ENCODE measurements around the gene GABRG3. TPM values are rescaled to one million over a fixed set of nuclear protein-coding genes. Genes with fewer than 3 reads are reported as not detected.

Gene GABRG3
- total RNA-seq (2014; rRNA removed; shearing (Covaris generic)) = 2.0 and 3.4 TPM in 2 replicates

GRCh38 chr15:26970712-26971210 lies at the start of gene GABRG3:
Gene GABRG3 (plus strand): TSS chr15:26971181.
- DNase-seq (ENCODE audit: low spot score) = no peak

GRCh38 chr15:26921433-26921832 lies 49.5 kb upstream of the GABRG3 start:
- DNase-seq (ENCODE audit: low spot score) = no peak
- in situ Hi-C loops (cut with HindIII; ENCODE audit: low sequenced_read_pairs) = no loop called here

More at GRCh38 chr15:26970712-26971210, at the start of gene GABRG3:
- in situ Hi-C loops (cut with HindIII; ENCODE audit: low sequenced_read_pairs) = no loop called here

GRCh38 chr15:26926081-26926480 lies 44.9 kb upstream of the GABRG3 start:
- in situ Hi-C loops (cut with HindIII; ENCODE audit: low sequenced_read_pairs) = no loop called here
- DNase-seq (ENCODE audit: low spot score) = no peak

GRCh38 chr15:26928051-26928450 lies 42.9 kb upstream of the GABRG3 start:
- in situ Hi-C loops (cut with HindIII; ENCODE audit: low sequenced_read_pairs) = no loop called here
- DNase-seq (ENCODE audit: low spot score) = no peak

GRCh38 chr15:26929588-26929987 lies 41.4 kb upstream of the GABRG3 start:
- in situ Hi-C loops (cut with HindIII; ENCODE audit: low sequenced_read_pairs) = no loop called here
- no peak for DNase-seq (ENCODE audit: low spot score)

GRCh38 chr15:26934848-26935247 lies 36.1 kb upstream of the GABRG3 start:
- DNase-seq (ENCODE audit: low spot score) = no peak
- in situ Hi-C loops (cut with HindIII; ENCODE audit: low sequenced_read_pairs) = no loop called here

GRCh38 chr15:26935322-26935721 lies 35.7 kb upstream of the GABRG3 start:
- DNase-seq (ENCODE audit: low spot score) = no peak
- in situ Hi-C loops (cut with HindIII; ENCODE audit: low sequenced_read_pairs) = no loop called here

GRCh38 chr15:26936502-26936901 lies 34.5 kb upstream of the GABRG3 start:
- in situ Hi-C loops (cut with HindIII; ENCODE audit: low sequenced_read_pairs) = no loop called here
- no peak for DNase-seq (ENCODE audit: low spot score)

GRCh38 chr15:26937134-26937533 lies 33.8 kb upstream of the GABRG3 start:
- in situ Hi-C loops (cut with HindIII; ENCODE audit: low sequenced_read_pairs) = no loop called here
- DNase-seq (ENCODE audit: low spot score) = no peak

GRCh38 chr15:26939398-26939797 lies 31.6 kb upstream of the GABRG3 start:
- in situ Hi-C loops (cut with HindIII; ENCODE audit: low sequenced_read_pairs) = no loop called here
- no peak for DNase-seq (ENCODE audit: low spot score)

GRCh38 chr15:26941489-26941888 lies 29.5 kb upstream of the GABRG3 start:
- in situ Hi-C loops (cut with HindIII; ENCODE audit: low sequenced_read_pairs) = no loop called here
- no peak for DNase-seq (ENCODE audit: low spot score)

GRCh38 chr15:26943866-26944265 lies 27.1 kb upstream of the GABRG3 start:
- in situ Hi-C loops (cut with HindIII; ENCODE audit: low sequenced_read_pairs) = no loop called here
- DNase-seq (ENCODE audit: low spot score) = no peak

- in situ Hi-C loops (cut with HindIII; ENCODE audit: low sequenced_read_pairs) = no loop called here
- no peak for DNase-seq (ENCODE audit: low spot score)
Measured at GRCh38 chr15:26945046-26945445, 25.9 kb upstream of the GABRG3 start.

- no peak for DNase-seq (ENCODE audit: low spot score)
- in situ Hi-C loops (cut with HindIII; ENCODE audit: low sequenced_read_pairs) = no loop called here
Measured at GRCh38 chr15:26950001-26950400, 21.0 kb upstream of the GABRG3 start.

GRCh38 chr15:26954403-26954802 lies 16.6 kb upstream of the GABRG3 start:
- in situ Hi-C loops (cut with HindIII; ENCODE audit: low sequenced_read_pairs) = no loop called here
- no peak for DNase-seq (ENCODE audit: low spot score)

- no peak for DNase-seq (ENCODE audit: low spot score)
- in situ Hi-C loops (cut with HindIII; ENCODE audit: low sequenced_read_pairs) = no loop called here
Measured at GRCh38 chr15:26967719-26968269, 3.2 kb upstream of the GABRG3 start.

GRCh38 chr15:26968806-26969205 lies 2.2 kb upstream of the GABRG3 start:
- no peak for DNase-seq (ENCODE audit: low spot score)
- in situ Hi-C loops (cut with HindIII; ENCODE audit: low sequenced_read_pairs) = no loop called here

- DNase-seq (ENCODE audit: low spot score) = no peak
- in situ Hi-C loops (cut with HindIII; ENCODE audit: low sequenced_read_pairs) = no loop called here
Measured at GRCh38 chr15:26971271-26972018, 464 bp downstream of the GABRG3 start.

- peak; percentile 4 for DNase-seq (ENCODE audit: low spot score)
Measured at GRCh38 chr15:26972636-26973035, 1.7 kb downstream of the GABRG3 start.

GRCh38 chr15:26974120-26974780 lies 3.3 kb downstream of the GABRG3 start:
- in situ Hi-C loops (cut with HindIII; ENCODE audit: low sequenced_read_pairs) = no loop called here
- peak; percentile 28 for DNase-seq (ENCODE audit: low spot score)

More at GRCh38 chr15:26972636-26973035, 1.7 kb downstream of the GABRG3 start:
- in situ Hi-C loops (cut with HindIII; ENCODE audit: low sequenced_read_pairs) = no loop called here
